ENCODE measurements around the gene MYO7A. TPM values are rescaled to one million over a fixed set of nuclear protein-coding genes. Genes with fewer than 3 reads are reported as not detected.

Gene MYO7A
- total and polyA plus RNA-seq, 2 of the 4 experiments (the other 2 are of a cell fraction): 0.02 TPM; not detected in 1

DNA sequence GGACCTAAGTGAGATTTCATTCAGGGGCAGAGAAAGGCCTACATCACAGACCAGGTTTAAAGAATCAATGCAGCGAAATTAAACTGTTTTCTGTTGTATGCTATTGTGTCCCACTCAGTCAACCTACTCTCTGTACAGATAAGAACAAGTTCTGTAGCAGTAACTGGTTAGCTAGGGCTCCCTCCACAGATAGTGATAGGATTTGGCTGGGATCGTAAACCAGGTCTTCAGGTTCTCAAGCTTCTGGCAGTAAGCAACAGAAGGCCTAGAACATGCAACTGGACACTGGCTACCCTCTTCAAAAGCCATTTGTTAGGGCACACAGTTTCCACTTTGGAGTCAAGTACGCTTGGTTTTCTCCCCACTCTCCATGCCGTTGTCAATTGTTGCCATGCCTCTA lies 104.2 kb downstream of the MYO7A start:
- TF ChIP-seq CHD1 (IDR thresholded peaks at IDR 0.05; ENCODE audit: low read depth, low read length): no peak
- no peak for TF ChIP-seq MAFK (IDR thresholded peaks at IDR 0.05; ENCODE audit: low read depth, low read length)
- TF ChIP-seq MAZ (IDR thresholded peaks at IDR 0.05; ENCODE audit: borderline replicate concordance, low read depth, low read length): no peak
- no peak for TF ChIP-seq BHLHE40 (IDR thresholded peaks at IDR 0.05; ENCODE audit: low read depth, low read length)
- no peak for TF ChIP-seq ELK1 (IDR thresholded peaks at IDR 0.05; ENCODE audit: borderline replicate concordance, low read depth, low read length)
- TF ChIP-seq RCOR1 (IDR thresholded peaks at IDR 0.05; ENCODE audit: insufficient replicate concordance, low read length): no peak
- no peak for TF ChIP-seq RAD21 (IDR thresholded peaks at IDR 0.05; ENCODE audit: low read length)
- TF ChIP-seq SMC3 (IDR thresholded peaks at IDR 0.05; ENCODE audit: low read depth, low read length): no peak
- Histone ChIP-seq H3K9me3 (ENCODE audit: control insufficient read depth, insufficient read depth, low read length) (no peaks in the 10 kb centered on the region), H2AK5ac (ENCODE audit: low read depth, low read length) (no peak overlapping the region), H3K23ac (ENCODE audit: low read depth, low read length) (no peak overlapping the region), H4K91ac (ENCODE audit: insufficient read depth, low read depth, low read length) (no peak overlapping the region), H3K4ac (ENCODE audit: low read depth, low read length) (no peak overlapping the region), H2AFZ (replicated peaks; ENCODE audit: low read length, poor library complexity) (no peak overlapping the region), H3K79me1 (ENCODE audit: low read depth in 1 of 2, low read length in 2 of 2) (no peaks in the 10 kb centered on the region), H3K36me3 (ENCODE audit: control insufficient read depth, insufficient read depth, low read length) (no peaks in the 10 kb centered on the region), H3K4me3 (ENCODE audit: insufficient read depth, low read depth, low read length) (no peak overlapping the region), H3K56ac (ENCODE audit: extremely low read depth, insufficient read depth, low read length) (no peak overlapping the region), H3K4me2 (ENCODE audit: low read depth, low read length) (no peak overlapping the region), H2BK15ac (ENCODE audit: low read depth, low read length) (no peak overlapping the region), H4K8ac (ENCODE audit: low read depth in 2 of 2, low read length in 2 of 2) (no peak overlapping the region), H2AK9ac (replicated peaks; ENCODE audit: low read depth, low read length, poor library complexity) (no peak overlapping the region), H3K14ac (replicated peaks; ENCODE audit: low read depth, low read length) (no peak overlapping the region), H2BK120ac (ENCODE audit: low read depth, low read length) (no peak overlapping the region), H3K18ac (ENCODE audit: low read depth, low read length) (no peak overlapping the region), H4K20me1 (ENCODE audit: insufficient read depth, low read length) (no peaks in the 10 kb centered on the region), H2BK20ac (ENCODE audit: low read depth, low read length) (no peak overlapping the region), H3K27ac (ENCODE audit: insufficient read depth, low read length) (no peak overlapping the region), H3K4me1 (ENCODE audit: control insufficient read depth, insufficient read depth, low read length) (no peaks in the 10 kb centered on the region), H2BK5ac (ENCODE audit: low read depth, low read length, poor library complexity, severe bottlenecking) (no peak overlapping the region), H3K9ac (ENCODE audit: low read depth, low read length) (no peak overlapping the region), H3K27me3 (ENCODE audit: control insufficient read depth, insufficient read depth, low read length) (peaks cover 1% of the 10 kb centered on the region; the same call in 1 of the 2 replicates), H3K9me1 (ENCODE audit: insufficient read depth, low read length) (no peaks in the 10 kb centered on the region), H4K5ac (ENCODE audit: low read depth, low read length) (no peak overlapping the region)
- no peak for ATAC-seq (ENCODE audit: low read depth)
- ChIA-PET CTCF (no interaction called here), POLR2A (ENCODE audit: unreplicated experiment) (no interaction called here)
- dilution Hi-C loops (cut with HindIII; ENCODE audit: low sequenced_read_pairs, unreplicated experiment) (no loop called here), in situ Hi-C loops (cut with MboI; ENCODE audit: low sequenced_read_pairs) (no loop called here), intact Hi-C loops (cut with micrococcal nuclease) (loop anchor here (10.0 kb wide), 1 partner anchor 183 kb away; no protein-coding TSS in a partner anchor)
- no peak for DNase-seq
- 100% methylated on average over 1 of the region's 4 CpGs; no CpG with 5 or more reads in 1 of the 2 experiments for WGBS, 2 experiments (ENCODE audit: extremely low coverage in 2 of 2, insufficient read length in 1 of 2)
- no TSS peak for BruUV-seq (replicated peaks)
